Activated CD4-positive, alpha-beta T cell treated with anti-CD3 and anti-CD28 coated beads, Interleukin-2, amount 10 ng/mL, durations not matched to agents 24 days and 14 days (primary cell): Measurements from ENCODE around the gene SHQ1. TPM values are rescaled to one million over a fixed set of nuclear protein-coding genes. Genes with fewer than 3 reads are reported as not detected.

ENCODE experiments used
- DNase-seq: peaks from one replicate; pipeline ENCODE4 v3.0.0; 2022
- H3K27ac Mint-ChIP-seq: one replicate; pipeline ENCODE4 v1.8.0; 2022; ENCODE audit warnings: mild to moderate bottlenecking, mixed read lengths
- H3K27me3 Mint-ChIP-seq: one replicate; pipeline ENCODE4 v1.8.0; 2022; ENCODE audit warnings: mixed read lengths
- H3K36me3 Mint-ChIP-seq: one replicate; pipeline ENCODE4 v1.8.0; 2022; ENCODE audit warnings: low read depth, mild to moderate bottlenecking, mixed read lengths
- H3K4me1 Mint-ChIP-seq: one replicate; pipeline ENCODE4 v1.8.0; 2021; ENCODE audit warnings: mixed read lengths
- H3K4me3 Mint-ChIP-seq: one replicate; pipeline ENCODE4 v1.8.0; 2022; ENCODE audit warnings: mild to moderate bottlenecking, moderate library complexity, mixed read lengths
- H3K9me3 Mint-ChIP-seq: one replicate; pipeline ENCODE4 v1.8.0; 2021; ENCODE audit warnings: mixed read lengths
- intact Hi-C: fragments of 100-400 bp; cut with micrococcal nuclease; formaldehyde crosslinking; loops from one replicate; pipeline ENCODE4 v1.15.1; 2023
- total RNA-seq: library from RNA; stranded (reverse); gene quantifications from 2 replicates; pipeline ENCODE4 v1.2.3, GENCODE V29; 2022

The SHQ1 gene
- total RNA-seq = 46.8 and 47.2 TPM in 2 replicates

- DNase-seq = peak; percentile 99
- no peaks in the 10 kb centered on the region for H3K27me3 Mint-ChIP-seq
- H3K36me3 Mint-ChIP-seq = peaks cover 15% of the 10 kb centered on the region
- H3K9me3 Mint-ChIP-seq = no peaks in the 10 kb centered on the region
- peak within 1 kb of the TSS; percentile 93 for H3K4me3 Mint-ChIP-seq
- H3K4me1 Mint-ChIP-seq = peaks cover 41% of the 10 kb centered on the region
- H3K27ac Mint-ChIP-seq = peak within 1 kb of the TSS; percentile 91
- intact Hi-C loops = loop anchor here (1.0 to 10.0 kb wide), 6 partner anchors 27 to 1126 kb away; partner anchors contain the start of gene PPP4R2
Measured at GRCh38 chr3:72847751-72848702, at the start of gene SHQ1. TSS of gene SHQ1 (minus strand) at chr3:72848445. CDS start at chr3:72848340, 105 bp downstream.

GRCh38 chr3:72897758-72898007 lies 49.4 kb upstream of the SHQ1 start:
- Mint-ChIP-seq H3K4me1 (no peaks in the 10 kb centered on the region), H3K9me3 (no peaks in the 10 kb centered on the region), H3K27me3 (peaks cover 28% of the 10 kb centered on the region), H3K4me3 (no peak overlapping the region), H3K36me3 (no peaks in the 10 kb centered on the region), H3K27ac (no peak overlapping the region)
- intact Hi-C loops = no loop called here
- no peak for DNase-seq

- no peak overlapping the region for H3K27ac Mint-ChIP-seq
- intact Hi-C loops = no loop called here
- no peaks in the 10 kb centered on the region for H3K36me3 Mint-ChIP-seq
Measured at GRCh38 chr3:72896996-72897757, 48.9 kb upstream of the SHQ1 start.

GRCh38 chr3:72894976-72895552 lies 46.8 kb upstream of the SHQ1 start:
- H3K4me3 Mint-ChIP-seq = no peak overlapping the region
- H3K27me3 Mint-ChIP-seq = peaks cover 50% of the 10 kb centered on the region
- H3K27ac Mint-ChIP-seq = no peak overlapping the region
- no peak for DNase-seq
- no peaks in the 10 kb centered on the region for H3K9me3 Mint-ChIP-seq
- H3K36me3 Mint-ChIP-seq = no peaks in the 10 kb centered on the region
- intact Hi-C loops = no loop called here
- no peaks in the 10 kb centered on the region for H3K4me1 Mint-ChIP-seq

More at GRCh38 chr3:72896996-72897757, 48.9 kb upstream of the SHQ1 start:
- Mint-ChIP-seq H3K9me3 (no peaks in the 10 kb centered on the region), H3K4me1 (no peaks in the 10 kb centered on the region), H3K4me3 (no peak overlapping the region), H3K27me3 (peaks cover 31% of the 10 kb centered on the region)
- no peak for DNase-seq

GRCh38 chr3:72892870-72893269 lies 44.6 kb upstream of the SHQ1 start:
- Mint-ChIP-seq H3K36me3 (no peaks in the 10 kb centered on the region), H3K4me3 (no peak overlapping the region), H3K4me1 (peaks cover 1% of the 10 kb centered on the region), H3K27ac (no peak overlapping the region), H3K9me3 (no peaks in the 10 kb centered on the region), H3K27me3 (peaks cover 59% of the 10 kb centered on the region)
- intact Hi-C loops = no loop called here
- DNase-seq = no peak

- H3K27ac Mint-ChIP-seq = no peak overlapping the region
- intact Hi-C loops = no loop called here
- H3K4me3 Mint-ChIP-seq = no peak overlapping the region
- H3K36me3 Mint-ChIP-seq = peaks cover 2% of the 10 kb centered on the region
- no peaks in the 10 kb centered on the region for H3K9me3 Mint-ChIP-seq
- no peak for DNase-seq
- H3K27me3 Mint-ChIP-seq = peaks cover 62% of the 10 kb centered on the region
- H3K4me1 Mint-ChIP-seq = peaks cover 7% of the 10 kb centered on the region
Measured at GRCh38 chr3:72892081-72892775, 44.0 kb upstream of the SHQ1 start.

GRCh38 chr3:72891053-72891855 lies 43.0 kb upstream of the SHQ1 start:
- intact Hi-C loops = no loop called here
- peaks cover 66% of the 10 kb centered on the region for H3K27me3 Mint-ChIP-seq
- H3K4me1 Mint-ChIP-seq = peaks cover 8% of the 10 kb centered on the region
- DNase-seq = no peak
- no peak overlapping the region for H3K27ac Mint-ChIP-seq
- no peaks in the 10 kb centered on the region for H3K9me3 Mint-ChIP-seq
- no peak overlapping the region for H3K4me3 Mint-ChIP-seq
- H3K36me3 Mint-ChIP-seq = peaks cover 2% of the 10 kb centered on the region

- Mint-ChIP-seq H3K4me3 (no peak overlapping the region), H3K9me3 (no peaks in the 10 kb centered on the region), H3K27ac (no peak overlapping the region), H3K27me3 (peaks cover 72% of the 10 kb centered on the region), H3K4me1 (peaks cover 8% of the 10 kb centered on the region), H3K36me3 (peaks cover 2% of the 10 kb centered on the region)
- no peak for DNase-seq
- intact Hi-C loops = no loop called here
Measured at GRCh38 chr3:72890166-72890925, 42.1 kb upstream of the SHQ1 start.

GRCh38 chr3:72889310-72890165 lies 41.3 kb upstream of the SHQ1 start:
- Mint-ChIP-seq H3K36me3 (peaks cover 2% of the 10 kb centered on the region), H3K27ac (no peak overlapping the region), H3K4me3 (no peak overlapping the region), H3K27me3 (peaks cover 78% of the 10 kb centered on the region), H3K4me1 (peaks cover 8% of the 10 kb centered on the region), H3K9me3 (peaks cover under 1% of the 10 kb centered on the region)
- intact Hi-C loops = no loop called here
- DNase-seq = no peak

GRCh38 chr3:72888546-72889309 lies 40.5 kb upstream of the SHQ1 start:
- Mint-ChIP-seq H3K4me3 (peak overlapping the region; percentile 35), H3K4me1 (peaks cover 8% of the 10 kb centered on the region)
- intact Hi-C loops = no loop called here

More at GRCh38 chr3:72888546-72889309, 40.5 kb upstream of the SHQ1 start:
- peak; percentile 58 for DNase-seq
- Mint-ChIP-seq H3K27ac (no peak overlapping the region), H3K9me3 (peaks cover 7% of the 10 kb centered on the region), H3K36me3 (peaks cover 2% of the 10 kb centered on the region), H3K27me3 (peaks cover 84% of the 10 kb centered on the region)
